Measurements from ENCODE around the gene ZCCHC18.
A peak's percentile ranks its signal among the peaks of the same experiment; 100 is the strongest.

The ZCCHC18 gene

DNA sequence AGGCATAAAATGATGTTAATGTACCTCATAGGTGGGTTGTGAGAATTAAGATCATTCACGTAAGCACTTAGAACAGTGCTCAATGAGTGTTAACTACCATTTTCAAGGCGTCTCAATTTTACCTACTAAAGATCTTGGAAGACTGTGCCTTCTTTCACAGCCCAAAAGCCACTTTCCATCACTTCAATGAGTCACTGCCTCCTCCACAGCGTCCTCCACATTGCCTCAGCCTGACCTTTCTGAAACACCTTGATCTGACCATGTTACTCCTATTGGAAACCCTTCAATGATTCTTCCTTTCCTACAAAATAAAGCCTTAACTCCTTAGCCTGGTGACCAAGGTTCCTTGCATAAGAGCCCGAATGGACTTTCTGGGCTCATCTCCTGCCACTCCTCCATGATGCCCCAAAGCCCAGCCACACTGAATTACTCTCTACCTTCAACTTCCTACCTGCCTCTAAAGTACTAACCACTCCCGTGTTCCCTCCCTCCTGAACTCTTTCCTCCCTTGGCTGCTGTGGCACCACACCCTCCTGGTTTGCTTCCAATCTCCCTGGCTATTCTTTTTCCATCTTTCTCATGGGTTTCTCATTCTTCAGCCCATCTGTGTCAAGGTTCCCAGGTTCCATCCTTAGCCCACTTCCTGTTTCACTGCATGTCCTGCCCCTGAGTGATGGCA lies 22.4 kb downstream of the ZCCHC18 start:
- DNase-seq = no peak

- no peak for DNase-seq
Observed at GRCh38 chrX:104135677-104136076, 23.4 kb downstream of the ZCCHC18 start.

GRCh38 chrX:104136241-104137019 lies 24.1 kb downstream of the ZCCHC18 start:
- DNase-seq = peak; percentile 88

- no peak for DNase-seq
Observed at GRCh38 chrX:104137496-104137895, 25.2 kb downstream of the ZCCHC18 start.

DNA sequence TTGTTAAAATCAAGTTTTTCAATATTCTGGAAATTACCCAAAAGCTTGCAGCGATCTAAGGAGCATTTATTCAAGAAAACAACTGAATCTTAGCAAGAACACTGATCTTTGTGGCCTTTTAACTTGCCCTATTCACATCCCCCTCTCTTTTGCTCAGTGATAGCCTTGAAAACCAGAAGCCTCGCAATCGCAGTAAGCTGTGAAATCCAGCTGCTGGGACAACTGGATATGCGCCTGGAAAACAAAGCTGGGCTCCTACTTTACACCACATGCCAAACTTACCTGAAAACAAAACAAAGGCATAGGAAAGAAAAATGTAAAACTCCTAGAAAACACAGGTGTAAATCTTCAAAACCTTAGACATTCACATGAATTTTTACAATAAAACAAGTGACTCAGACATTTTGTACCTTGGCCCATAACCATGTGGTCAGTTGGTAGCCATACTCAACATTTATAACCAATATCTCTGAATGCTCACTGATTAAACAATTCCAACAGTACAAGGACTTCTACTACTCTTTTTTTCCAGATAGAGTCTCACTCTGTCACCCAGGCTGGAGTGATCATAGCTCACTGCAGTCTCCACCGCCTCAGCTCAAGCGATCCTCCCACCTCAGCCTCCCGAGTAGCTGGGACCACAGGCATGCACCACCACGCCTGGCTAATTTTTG lies 28.9 kb downstream of the ZCCHC18 start:
- DNase-seq = no peak

- DNase-seq = no peak
Observed at GRCh38 chrX:104151037-104151436, 38.7 kb downstream of the ZCCHC18 start.

- DNase-seq = peak; percentile 89
Observed at GRCh38 chrX:104156630-104157529, 44.6 kb downstream of the ZCCHC18 start, which contains the start of gene SLC25A53. TSS of gene SLC25A53 (minus strand) at chrX:104157009. CDS start at chrX:104105257, 51,752 bp downstream.
